Measurements from ENCODE around the gene FRMPD4. TPM values are rescaled to one million over a fixed set of nuclear protein-coding genes. Genes with fewer than 3 reads are reported as not detected.

The FRMPD4 gene
- total RNA-seq, 4 donors from 2014 or later, result not detected

- H3K4me1 ChIP-seq, result no peaks in the 10 kb centered on the region
- H3K27ac ChIP-seq, result no peak overlapping the region
- no peak for DNase-seq
- no peaks in the 10 kb centered on the region for H3K9me3 ChIP-seq
- no peaks in the 10 kb centered on the region for H3K36me3 ChIP-seq
- intact Hi-C loops (cut with DNase I), result no loop called here
- WGBS, 2 donors, result 84 to 93% methylated on average over 5 of the region's 5 CpGs
- no peak for TF ChIP-seq POLR2A (IDR thresholded peaks at IDR 0.05)
- TF ChIP-seq, protein P1, sequence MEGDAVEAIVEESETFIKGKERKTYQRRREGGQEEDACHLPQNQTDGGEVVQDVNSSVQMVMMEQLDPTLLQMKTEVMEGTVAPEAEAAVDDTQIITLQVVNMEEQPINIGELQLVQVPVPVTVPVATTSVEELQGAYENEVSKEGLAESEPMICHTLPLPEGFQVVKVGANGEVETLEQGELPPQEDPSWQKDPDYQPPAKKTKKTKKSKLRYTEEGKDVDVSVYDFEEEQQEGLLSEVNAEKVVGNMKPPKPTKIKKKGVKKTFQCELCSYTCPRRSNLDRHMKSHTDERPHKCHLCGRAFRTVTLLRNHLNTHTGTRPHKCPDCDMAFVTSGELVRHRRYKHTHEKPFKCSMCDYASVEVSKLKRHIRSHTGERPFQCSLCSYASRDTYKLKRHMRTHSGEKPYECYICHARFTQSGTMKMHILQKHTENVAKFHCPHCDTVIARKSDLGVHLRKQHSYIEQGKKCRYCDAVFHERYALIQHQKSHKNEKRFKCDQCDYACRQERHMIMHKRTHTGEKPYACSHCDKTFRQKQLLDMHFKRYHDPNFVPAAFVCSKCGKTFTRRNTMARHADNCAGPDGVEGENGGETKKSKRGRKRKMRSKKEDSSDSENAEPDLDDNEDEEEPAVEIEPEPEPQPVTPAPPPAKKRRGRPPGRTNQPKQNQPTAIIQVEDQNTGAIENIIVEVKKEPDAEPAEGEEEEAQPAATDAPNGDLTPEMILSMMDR (IDR thresholded peaks at IDR 0.05), result no peak
- no peak overlapping the region for H3K4me3 ChIP-seq (replicated peaks in 1 of 3)
- H3K27me3 ChIP-seq, result no peaks in the 10 kb centered on the region
Measured at GRCh38 chrX:12579311-12579710, 441.0 kb downstream of the FRMPD4 start.

DNA sequence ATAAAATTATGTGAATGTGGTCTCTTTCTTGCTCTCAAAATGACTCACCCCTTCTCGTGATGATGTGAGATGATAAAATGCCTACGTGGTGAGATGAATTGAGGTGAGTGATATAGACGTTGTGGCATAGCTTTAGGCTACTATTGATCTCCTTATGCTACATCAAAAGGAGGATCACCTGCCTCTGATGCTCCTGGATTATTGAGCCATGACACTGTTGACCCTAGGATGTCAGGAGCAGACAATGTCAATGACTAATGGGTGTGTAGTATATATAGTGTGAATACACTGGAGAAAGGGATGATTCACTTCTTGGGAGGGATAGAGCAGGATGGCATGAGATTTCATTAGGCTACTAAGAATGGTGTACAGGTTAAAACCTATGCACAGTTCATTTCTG, 442.3 kb downstream of the FRMPD4 start:
- intact Hi-C loops (cut with DNase I), result no loop called here
- no peak overlapping the region for H3K4me3 ChIP-seq (replicated peaks in 1 of 3)

GRCh38 chrX:12581546-12581945, 443.3 kb downstream of the FRMPD4 start:
- Histone ChIP-seq H3K4me3 (replicated peaks in 1 of 3) (no peak overlapping the region), H3K27ac (no peak overlapping the region), H3K27me3 (no peaks in the 10 kb centered on the region), H3K4me1 (no peaks in the 10 kb centered on the region), H3K9me3 (no peaks in the 10 kb centered on the region), H3K36me3 (no peaks in the 10 kb centered on the region)
- DNase-seq, result no peak
- WGBS, 2 donors, result 73 to 88% methylated on average over 4 of the region's 4 CpGs
- intact Hi-C loops (cut with DNase I), result no loop called here
- TF ChIP-seq, protein P1 (IDR thresholded peaks at IDR 0.05), result no peak
- no peak for TF ChIP-seq POLR2A (IDR thresholded peaks at IDR 0.05)

More for the DNA sequence above, 442.3 kb downstream of the FRMPD4 start:
- Histone ChIP-seq H3K36me3 (no peaks in the 10 kb centered on the region), H3K9me3 (no peaks in the 10 kb centered on the region), H3K4me1 (no peaks in the 10 kb centered on the region), H3K27ac (no peak overlapping the region), H3K27me3 (no peaks in the 10 kb centered on the region)
- no peak for DNase-seq
- TF ChIP-seq POLR2A (IDR thresholded peaks at IDR 0.05), result no peak
- TF ChIP-seq, protein P1 (IDR thresholded peaks at IDR 0.05), result no peak
- 69 to 70% methylated on average over 3 of the region's 3 CpGs for WGBS, 2 donors

DNA sequence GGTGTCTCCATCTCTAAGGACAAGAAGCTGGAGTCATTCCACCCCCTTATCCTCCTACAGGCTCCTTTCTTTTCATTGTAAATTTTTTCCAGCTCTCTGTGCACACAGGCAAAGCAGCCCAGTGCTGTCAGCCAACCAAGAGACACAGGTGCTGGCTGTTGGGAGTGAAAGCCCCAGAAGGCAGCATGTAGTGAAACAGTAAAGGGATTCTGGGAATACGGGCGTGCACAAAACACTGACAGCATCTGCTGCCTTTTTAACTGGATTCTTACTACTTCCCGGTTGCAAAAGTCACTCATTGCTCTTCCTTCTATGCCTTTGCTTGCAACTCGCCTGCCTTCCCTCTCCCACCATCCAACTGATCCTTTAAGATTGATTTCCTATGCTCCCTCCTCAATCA, 444.4 kb downstream of the FRMPD4 start:
- Histone ChIP-seq H3K27ac (no peak overlapping the region), H3K4me1 (no peaks in the 10 kb centered on the region), H3K27me3 (no peaks in the 10 kb centered on the region), H3K36me3 (no peaks in the 10 kb centered on the region), H3K9me3 (no peaks in the 10 kb centered on the region), H3K4me3 (replicated peaks in 1 of 3) (no peak overlapping the region)
- TF ChIP-seq, protein P1 (IDR thresholded peaks at IDR 0.05), result no peak
- TF ChIP-seq POLR2A (IDR thresholded peaks at IDR 0.05), result no peak
- 77 to 88% methylated on average over 4 of the region's 4 CpGs for WGBS, 2 donors
- intact Hi-C loops (cut with DNase I), result no loop called here
- DNase-seq, result no peak

GRCh38 chrX:12583543-12583942, 445.3 kb downstream of the FRMPD4 start:
- Histone ChIP-seq H3K27me3 (no peaks in the 10 kb centered on the region), H3K36me3 (no peaks in the 10 kb centered on the region), H3K4me1 (no peaks in the 10 kb centered on the region), H3K27ac (no peak overlapping the region), H3K9me3 (no peaks in the 10 kb centered on the region), H3K4me3 (replicated peaks in 1 of 3) (no peak overlapping the region)
- DNase-seq, result no peak
- intact Hi-C loops (cut with DNase I), result no loop called here
- TF ChIP-seq POLR2A (IDR thresholded peaks at IDR 0.05), result no peak
- TF ChIP-seq, protein P1 (IDR thresholded peaks at IDR 0.05), result no peak
- WGBS, 2 donors, result 88 to 90% methylated on average over 6 to 11 of the region's 25 CpGs
